SK-N-SH treated with all-trans-retinoic acid at 6 μM for 48 hours (cell line): ENCODE results near the gene ATP5MC2.

Experiments used
- ISL1 ChIP-seq: fragments of 250-450 bp; sonication (Bioruptor Pico); IDR thresholded peaks from 2 replicates; pipeline ENCODE4 v2.1.2; 2022; ENCODE audit warnings: mild to moderate bottlenecking, moderate library complexity
- PATZ1 ChIP-seq: fragments of 250-450 bp; sonication (Bioruptor Pico); IDR thresholded peaks from 2 replicates; pipeline ENCODE4 v1.8.0; 2020; ENCODE audit warnings: mild to moderate bottlenecking, moderate library complexity, borderline replicate concordance

GRCh38 chr12:53714004-53714403, 38.1 kb upstream of the ATP5MC2 start:
- TF ChIP-seq ISL1 (CRISPR knock-in tag): no peak
- TF ChIP-seq PATZ1 (CRISPR knock-in tag): no peak
